Endothelial cell of umbilical vein (primary cell): ENCODE results near the gene UNC5B. TPM values are rescaled to one million over a fixed set of nuclear protein-coding genes. Genes with fewer than 3 reads are reported as not detected.

ENCODE experiments used
- BruUV-seq: library from RNA; stranded (reverse); fragments of 400-500 nt; replicated peaks from 2 replicates; lab custom pipeline; 2021; lab: Mats Ljungman, UMichigan
- CTCF ChIA-PET: fragments of 300-600, 350-600 bp; sonication (Branson Sonifier 250); formaldehyde crosslinking; loops from one replicate; lab custom pipeline; 2021; ENCODE audit warnings: antibody characterized with exemption, inconsistent platforms; lab: Charles Lee
- POLR2A ChIA-PET: fragments of 300-600, 350-600 bp; sonication (Branson Sonifier 250); formaldehyde crosslinking; loops from one replicate; lab custom pipeline; 2021; ENCODE audit warnings: antibody characterized with exemption, inconsistent platforms; lab: Charles Lee
- DNase-seq: peaks from one replicate; pipeline ENCODE4 v3.0.0-alpha.2; 2011; ENCODE audit warnings: low read depth, low spot score
- FAIRE-seq: peaks from 2 replicates; lab custom pipeline; 2011; peaks lifted over from hg19 to GRCh38; lab: Jason Lieb, UNC
- H2AFZ ChIP-seq: 2 replicates; pipeline ENCODE4 v1.6.0; 2012; ENCODE audit warnings: low read depth, low read length, control low read depth, inconsistent platforms
- H3K27ac ChIP-seq: 2 replicates; pipeline ENCODE4 v1.5.1; 2011; ENCODE audit warnings: low read depth, mild to moderate bottlenecking, control low read depth, low read length, moderate library complexity; ENCODE audit not compliant: insufficient read depth
- H3K27me3 ChIP-seq, 2 experiments: 2 replicates each; pipeline versions ENCODE4 v1.6.0 to v1.6.1; 2011; ENCODE audit warnings: low read length in 2 of 2, mixed read lengths in 1 of 2; ENCODE audit not compliant: control insufficient read depth in 2 of 2, insufficient read depth in 2 of 2
- H3K36me3 ChIP-seq, 2 experiments: 2 replicates in 1 of 2; 3 replicates in 1 of 2; pipeline ENCODE4 v1.5.1; 2011; ENCODE audit warnings: low read length in 2 of 2, mild to moderate bottlenecking in 1 of 2, moderate library complexity in 1 of 2; ENCODE audit not compliant: control insufficient read depth in 2 of 2, insufficient read depth in 2 of 2; ENCODE audit errors: extremely low read depth in 1 of 2
- H3K4me1 ChIP-seq: 3 replicates; pipeline ENCODE4 v1.5.1; 2011; ENCODE audit warnings: mild to moderate bottlenecking, low read length; ENCODE audit not compliant: control insufficient read depth, insufficient read depth; ENCODE audit errors: extremely low read depth
- H3K4me2 ChIP-seq: 2 replicates; pipeline ENCODE4 v1.6.1; 2011; ENCODE audit warnings: low read length, control low read depth, mixed read lengths; ENCODE audit not compliant: insufficient read depth
- H3K4me3 ChIP-seq, 3 experiments: fragments of 200-600 bp in 1 of 3; sonication (generic), shearing (Covaris generic) in 1 of 3; replicated peaks in 1 of 3; 2 replicates each; pipeline ENCODE4 v1.5.1; 2011 to 2016; ENCODE audit warnings: control low read depth in 3 of 3, low read length in 3 of 3, mild to moderate bottlenecking in 2 of 3, inconsistent platforms in 1 of 3, low read depth in 1 of 3, moderate library complexity in 1 of 3; ENCODE audit not compliant: insufficient read depth in 1 of 3
- H3K79me2 ChIP-seq: 2 replicates; pipeline ENCODE4 v1.6.0; 2012; ENCODE audit warnings: low read length, inconsistent platforms; ENCODE audit not compliant: control insufficient read depth, insufficient read depth
- H3K9ac ChIP-seq: replicated peaks from 2 replicates; pipeline ENCODE3; 2011; ENCODE audit warnings: low read length, control low read depth; ENCODE audit not compliant: insufficient read depth; ENCODE audit errors: extremely low read depth
- H3K9me1 ChIP-seq: replicated peaks from 3 replicates; pipeline ENCODE4 v1.6.0; 2011; ENCODE audit warnings: mild to moderate bottlenecking, low read length; ENCODE audit not compliant: control insufficient read depth, insufficient read depth; ENCODE audit errors: extremely low read depth
- H3K9me3 ChIP-seq: replicated peaks from 2 replicates; pipeline ENCODE4 v1.5.1; 2012; ENCODE audit warnings: low read length, inconsistent platforms; ENCODE audit not compliant: control insufficient read depth, insufficient read depth
- H4K20me1 ChIP-seq: replicated peaks from 2 replicates; pipeline ENCODE3; 2011; ENCODE audit warnings: mild to moderate bottlenecking, low read length; ENCODE audit not compliant: control insufficient read depth, insufficient read depth; ENCODE audit errors: extremely low read depth
- CTCF ChIP-seq, 2 donors: IDR thresholded peaks; 1 replicate in 1 of 2; 2 replicates in 1 of 2; pipeline ENCODE4 v1.5.1; 2011; ENCODE audit warnings: low read length in 2 of 2, mild to moderate bottlenecking in 2 of 2, moderate library complexity in 2 of 2, control low read depth in 1 of 2, inconsistent platforms in 1 of 2, low read depth in 1 of 2; ENCODE audit not compliant: insufficient read depth in 1 of 2; ENCODE audit errors: extremely low read depth in 1 of 2
- EZH2 ChIP-seq: IDR thresholded peaks from 2 replicates; pipeline ENCODE4 v1.6.1; 2012; ENCODE audit warnings: borderline replicate concordance, low read depth, mild to moderate bottlenecking, moderate library complexity, low read length, inconsistent platforms; ENCODE audit not compliant: severe bottlenecking
- FOS ChIP-seq: IDR thresholded peaks from 2 replicates; pipeline ENCODE4 v1.6.1; 2011; ENCODE audit warnings: mild to moderate bottlenecking, low read length, moderate library complexity, borderline replicate concordance; ENCODE audit not compliant: insufficient read depth
- GATA2 ChIP-seq: IDR thresholded peaks from 2 replicates; pipeline ENCODE4 v1.7.0; 2011; ENCODE audit warnings: low read depth, mild to moderate bottlenecking, moderate library complexity, mixed read lengths, low read length; ENCODE audit not compliant: insufficient read length, insufficient read depth
- JUN ChIP-seq: IDR thresholded peaks from 2 replicates; pipeline ENCODE4 v1.6.1; 2011; ENCODE audit warnings: borderline replicate concordance, low read depth; ENCODE audit not compliant: insufficient read length, insufficient read depth
- MYC ChIP-seq: IDR thresholded peaks from one replicate; pipeline ENCODE4 v1.6.1; 2011; ENCODE audit warnings: mild to moderate bottlenecking, low read depth, low read length
- POLR2A ChIP-seq: IDR thresholded peaks from 2 replicates; pipeline ENCODE4 v1.6.1; 2012; ENCODE audit warnings: low read depth, mild to moderate bottlenecking, control low read depth, low read length
- POLR2AphosphoS5 ChIP-seq: IDR thresholded peaks from 2 replicates; pipeline ENCODE4 v1.6.1; 2012; ENCODE audit warnings: low read depth, mild to moderate bottlenecking, control low read depth, low read length, moderate library complexity; ENCODE audit not compliant: insufficient read depth
- dilution Hi-C: fragments of 300-500 bp; cut with MboI; formaldehyde crosslinking; loops from one replicate; pipeline ENCODE4 v1.15.0; 2019; ENCODE audit warnings: low sequenced_read_pairs; ENCODE audit not compliant: extremely low pct_ligation_motif_present
- intact Hi-C: fragments of 100-400 bp; cut with micrococcal nuclease; formaldehyde crosslinking; loops from one replicate; pipeline ENCODE4 v1.10.0; 2022
- polyA plus RNA-seq, 4 experiments: library from polyadenylated mRNA; depleted of rRNA in 3 of 4; stranded (reverse) in 3 of 4; unstranded in 1 of 4; fragments of >200 nt; gene quantifications; 2 replicates each; pipeline versions ENCODE4 v1.2.1 to v1.2.3, GENCODE V29; 2011 to 2012; ENCODE audit warnings: missing spikeins in 1 of 4
- total RNA-seq: library from RNA; stranded (reverse); gene quantifications from 2 replicates; pipeline ENCODE4 v1.2.3, GENCODE V29; 2021
- TF ChIP-seq, protein P1 (sequence below): IDR thresholded peaks from 2 replicates; pipeline ENCODE4 v1.6.1; 2011; ENCODE audit not compliant: insufficient read depth, insufficient read length

UNC5B gene
- total and polyA plus RNA-seq, 2 donors (not counting 3 experiments of a cell fraction or from before 2014, with no cell fraction given): 0.39 to 2.5 TPM

DNA sequence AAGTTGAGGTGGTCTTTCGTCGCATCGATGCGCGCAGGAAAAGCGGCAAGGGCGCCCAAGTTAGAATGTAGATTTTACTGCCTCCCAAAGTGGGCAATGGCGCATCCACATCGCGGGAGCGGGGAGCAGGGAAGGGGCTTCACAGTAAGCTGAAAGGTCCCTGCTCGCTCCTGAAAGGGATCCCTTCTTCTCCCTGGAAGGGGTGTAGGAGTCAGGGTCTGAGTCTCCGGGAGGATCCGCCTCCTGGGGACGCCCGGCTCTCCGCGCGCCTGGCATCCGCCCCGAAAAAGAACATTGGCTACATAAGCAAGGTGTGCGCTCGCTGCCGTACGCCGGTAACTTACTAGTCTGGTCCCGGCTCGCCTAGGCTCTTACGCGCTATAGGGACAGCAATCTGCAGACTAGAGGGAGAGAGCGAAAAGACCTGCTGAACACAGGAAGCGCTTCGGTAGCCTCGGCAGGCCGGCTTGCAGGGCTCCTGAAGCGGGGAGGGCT lies 804 bp downstream of the UNC5B start:
- H4K20me1 ChIP-seq: no peaks in the 10 kb centered on the region
- intact Hi-C loops (loop anchor here (2.0 to 5.0 kb wide), 4 partner anchors 22 to 396 kb away; partner anchors contain the start of gene SGPL1), dilution Hi-C loops (no loop called here)
- H3K79me2 ChIP-seq: no peaks in the 10 kb centered on the region
- DNase-seq (peak; percentile 56), FAIRE-seq (peak; percentile 52)
- no peak overlapping the region for H3K27ac ChIP-seq
- ChIA-PET CTCF (interaction anchor here (0.7 to 8.1 kb wide), 6 partner anchors 22 to 80 kb away, joined by 3 to 51 read pairs (median 4); no protein-coding TSS in a partner anchor), POLR2A (interaction anchor here (0.6 kb wide), 1 partner anchor 106 kb away, joined by 5 read pairs; the partner anchor contains the start of gene SLC29A3)
- no peak overlapping the region for H3K9ac ChIP-seq
- H3K27me3 ChIP-seq: peaks cover 46 to 64% of the 10 kb centered on the region in 2 experiments
- no peaks in the 10 kb centered on the region for H3K9me3 ChIP-seq
- peak overlapping the region; percentile 11 to 36 (median 31) for H3K4me3 ChIP-seq
- TF ChIP-seq GATA2: no peak
- TF ChIP-seq CTCF (IDR thresholded peaks at IDR 0.05; ENCODE audit: extremely low read depth in 1 of 2, insufficient read depth in 1 of 2, low read depth in 1 of 2, low read length in 2 of 2): no peak
- peak; percentile 75 for TF ChIP-seq EZH2
- no peak for TF ChIP-seq FOS
- TF ChIP-seq JUN: no peak
- TF ChIP-seq, protein P1, sequence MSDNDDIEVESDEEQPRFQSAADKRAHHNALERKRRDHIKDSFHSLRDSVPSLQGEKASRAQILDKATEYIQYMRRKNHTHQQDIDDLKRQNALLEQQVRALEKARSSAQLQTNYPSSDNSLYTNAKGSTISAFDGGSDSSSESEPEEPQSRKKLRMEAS: no peak
- TF ChIP-seq POLR2AphosphoS5: no peak
- no peak for TF ChIP-seq MYC
- no peak for TF ChIP-seq POLR2A
- no peaks in the 10 kb centered on the region for H3K9me1 ChIP-seq
- no peaks in the 10 kb centered on the region for H3K36me3 ChIP-seq
- H2AFZ ChIP-seq: peak overlapping the region; percentile 65
- BruUV-seq: no TSS peak
- H3K4me2 ChIP-seq: peak overlapping the region; percentile 63
- H3K4me1 ChIP-seq: peaks cover 24% of the 10 kb centered on the region
